Measurements from ENCODE around the gene SLC25A13. TPM values are rescaled to one million over a fixed set of nuclear protein-coding genes. Genes with fewer than 3 reads are reported as not detected.

The SLC25A13 gene
- total RNA-seq, 1 experiment from 2014 or later = 71.7 TPM

DNA sequence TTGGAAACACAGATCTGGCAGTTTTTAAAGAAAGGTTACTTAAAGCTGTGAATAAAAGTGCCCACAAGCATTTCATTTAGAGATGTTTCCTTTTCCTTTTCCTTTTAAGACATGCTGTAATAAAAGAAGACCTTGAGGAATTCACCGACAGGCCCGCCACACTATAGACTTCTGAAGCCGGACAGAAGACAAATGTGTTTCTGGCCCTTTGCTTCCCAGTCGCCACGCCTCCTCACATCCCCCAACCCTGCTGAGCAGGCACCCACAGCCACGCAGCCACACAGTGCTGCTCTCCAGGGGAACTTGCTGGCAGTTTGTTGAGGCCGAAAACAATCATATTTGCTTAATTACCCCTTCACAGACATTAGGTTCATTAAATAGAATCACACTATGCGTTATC is 83.4 kb downstream of the SLC25A13 start:
- no peaks in the 10 kb centered on the region for H3K23me2 ChIP-seq (ENCODE audit: insufficient read length, low read depth, low read length, poor library complexity, severe bottlenecking)
- H4K91ac ChIP-seq (ENCODE audit: insufficient read length, low read depth, low read length) = no peak overlapping the region
- H3K23ac ChIP-seq (ENCODE audit: insufficient read length, low read depth, low read length) = no peak overlapping the region
- no peak overlapping the region for H2AFZ ChIP-seq (ENCODE audit: low read length)
- no peak overlapping the region for H3K4ac ChIP-seq (ENCODE audit: low read depth, low read length)
- Mint-ChIP-seq H3K27ac (no peak overlapping the region; a peak in 1 of 7 replicates), H3K9me3 (no peaks in the 10 kb centered on the region), H3K4me1 (peaks cover 0 to 2% of the 10 kb centered on the region in 2 experiments; a peak in 2 of 4 replicates), H3K27me3 (ENCODE audit: low read depth) (no peaks in the 10 kb centered on the region), H3K36me3 (ENCODE audit: insufficient read depth in 1 of 3, low read depth in 3 of 3) (peaks cover 0 to 8% (median 5%) of the 10 kb centered on the region in 3 experiments; a peak in 3 of 7 replicates), H3K4me3 (no peak overlapping the region)
- H3T11ph ChIP-seq (ENCODE audit: low read length) = no peak overlapping the region
- no peak overlapping the region for H2BK15ac ChIP-seq (ENCODE audit: low read depth, low read length)
- H2AK5ac ChIP-seq (ENCODE audit: insufficient read length, low read length) = no peak overlapping the region
- TF ChIP-seq, protein P1, sequence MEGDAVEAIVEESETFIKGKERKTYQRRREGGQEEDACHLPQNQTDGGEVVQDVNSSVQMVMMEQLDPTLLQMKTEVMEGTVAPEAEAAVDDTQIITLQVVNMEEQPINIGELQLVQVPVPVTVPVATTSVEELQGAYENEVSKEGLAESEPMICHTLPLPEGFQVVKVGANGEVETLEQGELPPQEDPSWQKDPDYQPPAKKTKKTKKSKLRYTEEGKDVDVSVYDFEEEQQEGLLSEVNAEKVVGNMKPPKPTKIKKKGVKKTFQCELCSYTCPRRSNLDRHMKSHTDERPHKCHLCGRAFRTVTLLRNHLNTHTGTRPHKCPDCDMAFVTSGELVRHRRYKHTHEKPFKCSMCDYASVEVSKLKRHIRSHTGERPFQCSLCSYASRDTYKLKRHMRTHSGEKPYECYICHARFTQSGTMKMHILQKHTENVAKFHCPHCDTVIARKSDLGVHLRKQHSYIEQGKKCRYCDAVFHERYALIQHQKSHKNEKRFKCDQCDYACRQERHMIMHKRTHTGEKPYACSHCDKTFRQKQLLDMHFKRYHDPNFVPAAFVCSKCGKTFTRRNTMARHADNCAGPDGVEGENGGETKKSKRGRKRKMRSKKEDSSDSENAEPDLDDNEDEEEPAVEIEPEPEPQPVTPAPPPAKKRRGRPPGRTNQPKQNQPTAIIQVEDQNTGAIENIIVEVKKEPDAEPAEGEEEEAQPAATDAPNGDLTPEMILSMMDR (conservative IDR thresholded peaks at IDR 0.05) = no peak
- H2BK5ac ChIP-seq (ENCODE audit: insufficient read length, low read length) = no peak overlapping the region
- no peaks in the 10 kb centered on the region for H3K9me3 ChIP-seq (ENCODE audit: control insufficient read depth, low read depth, low read length)
- no peak overlapping the region for H2BK120ac ChIP-seq (ENCODE audit: low read depth, low read length, poor library complexity, severe bottlenecking)
- no CpG with 5 or more reads among the region's 8 CpGs for WGBS (ENCODE audit: extremely low coverage, insufficient read length, low lambda C conversion rate)
- H4K8ac ChIP-seq (replicated peaks; ENCODE audit: insufficient read length, low read depth, low read length) = no peak overlapping the region
- no peak overlapping the region for H3K14ac ChIP-seq (ENCODE audit: insufficient read depth, low read length)
- no peak overlapping the region for H3K9ac ChIP-seq (ENCODE audit: extremely low read depth, insufficient read length, low read length)
- no peak overlapping the region for H3K27ac ChIP-seq (ENCODE audit: insufficient read length, low read depth, low read length)
- H3K4me2 ChIP-seq (ENCODE audit: insufficient read depth, insufficient read length, low read length) = no peak overlapping the region
- H4K5ac ChIP-seq (ENCODE audit: insufficient read length, low read depth, low read length) = no peak overlapping the region
- DNase-seq = no peak
- H3K79me2 ChIP-seq (ENCODE audit: insufficient read depth, low read length) = peaks cover 2% of the 10 kb centered on the region; the same call in 1 of the 2 replicates
- H4K20me1 ChIP-seq (ENCODE audit: control insufficient read depth, insufficient read depth, insufficient read length) = no peaks in the 10 kb centered on the region
- H2BK20ac ChIP-seq (ENCODE audit: low read depth, low read length, poor library complexity, severe bottlenecking) = no peak overlapping the region
- no peak overlapping the region for H3K18ac ChIP-seq (ENCODE audit: insufficient read length, low read depth, low read length)
- no peak overlapping the region for H3K56ac ChIP-seq (ENCODE audit: insufficient read length, low read depth, low read length)
- no peaks in the 10 kb centered on the region for H3K27me3 ChIP-seq (ENCODE audit: insufficient read depth, low read length)
- no peak overlapping the region for H2BK12ac ChIP-seq (ENCODE audit: insufficient read length, low read depth, low read length)
- no peaks in the 10 kb centered on the region for H3K4me1 ChIP-seq (ENCODE audit: insufficient read depth, low read length)
- no peaks in the 10 kb centered on the region for H3K79me1 ChIP-seq (ENCODE audit: insufficient read depth, low read depth, low read length, poor library complexity, severe bottlenecking)

Data from H9 (cell line).